ENCODE measurements around the gene HCN4.

- TF ChIP-seq EZH2phosphoT487 (IDR thresholded peaks at IDR 0.05; ENCODE audit: insufficient read depth, low read depth) (0 out of 2 replicates have a peak, but pooled peaks have one; percentile 39), EZH2 (IDR thresholded peaks at IDR 0.05; ENCODE audit: insufficient read depth, poor library complexity, severe bottlenecking) (no peak)
Observed at GRCh38 chr15:73368301-73369136, at the start of gene HCN4.
